Natural killer cell (primary cell): ENCODE results near the gene CCL8. TPM values are rescaled to one million over a fixed set of nuclear protein-coding genes. Genes with fewer than 3 reads are reported as not detected.

Experiments used
- ATAC-seq, 3 donors: fragments of 150-1000 bp in 2 of 3; fragments of 200-7000 bp in 1 of 3; cut with Tn5 transposase; 1 replicate in 1 of 3; 2 replicates in 2 of 3; pipeline ENCODE4 v1.10.0; 2021; ENCODE audit warnings: mild to moderate bottlenecking in 2 of 3, moderate library complexity in 2 of 3
- DNase-seq, 2 donors: peaks; one replicate each; pipeline versions ENCODE4 v3.0.0 to v3.0.0-alpha.2; 2013 to 2021; ENCODE audit warnings: mixed read lengths in 1 of 2
- H3K27ac ChIP-seq: one replicate; pipeline ENCODE4 v1.5.1; 2013; ENCODE audit warnings: mild to moderate bottlenecking, low read length
- H3K27me3 ChIP-seq: one replicate; pipeline ENCODE4 v1.6.1; 2013; ENCODE audit warnings: low read length; ENCODE audit not compliant: control insufficient read depth, insufficient read depth
- H3K36me3 ChIP-seq: one replicate; pipeline ENCODE4 v1.6.1; 2013; ENCODE audit warnings: low read length; ENCODE audit not compliant: control insufficient read depth, insufficient read depth
- H3K4me1 ChIP-seq: one replicate; pipeline ENCODE4 v1.6.1; 2013; ENCODE audit warnings: low read length; ENCODE audit not compliant: control insufficient read depth, insufficient read depth
- H3K4me3 ChIP-seq: one replicate; pipeline ENCODE4 v1.5.1; 2013; ENCODE audit warnings: low read length
- H3K9me3 ChIP-seq: one replicate; pipeline ENCODE4 v1.6.1; 2013; ENCODE audit warnings: low read length; ENCODE audit not compliant: control insufficient read depth, insufficient read depth
- H3K27ac Mint-ChIP-seq, 2 donors: one replicate each; pipeline ENCODE4 v1.8.0; 2022; ENCODE audit warnings: mild to moderate bottlenecking in 2 of 2, mixed read lengths in 2 of 2, moderate library complexity in 1 of 2
- H3K27me3 Mint-ChIP-seq, 2 donors: one replicate each; pipeline ENCODE4 v1.8.0; 2022; ENCODE audit warnings: low read depth in 2 of 2, mixed read lengths in 2 of 2
- H3K36me3 Mint-ChIP-seq: one replicate; pipeline ENCODE4 v1.8.0; 2022; ENCODE audit warnings: mixed read lengths
- H3K4me1 Mint-ChIP-seq, 2 donors: one replicate each; pipeline ENCODE4 v1.8.0; 2022; ENCODE audit warnings: mixed read lengths in 2 of 2
- H3K4me3 Mint-ChIP-seq: one replicate; pipeline ENCODE4 v1.8.0; 2022; ENCODE audit warnings: mild to moderate bottlenecking, moderate library complexity, mixed read lengths
- H3K9me3 Mint-ChIP-seq, 2 donors: one replicate each; pipeline ENCODE4 v1.8.0; 2022; ENCODE audit warnings: mixed read lengths in 2 of 2
- CTCF ChIP-seq: fragments of 200-600 bp; IDR thresholded peaks from one replicate; pipeline ENCODE4 v1.8.0; 2022; ENCODE audit warnings: antibody characterized with exemption
- WGBS: methylation state at CpG from one replicate; pipeline ENCODE4 v1.1.7; 2013; ENCODE audit warnings: missing lambda C conversion rate; ENCODE audit not compliant: insufficient coverage; 5-methylcytosine and 5-hydroxymethylcytosine counted together
- intact Hi-C: fragments of 100-400 bp; cut with micrococcal nuclease; formaldehyde crosslinking; loops from one replicate; pipeline ENCODE4 v1.14.2; 2022
- total RNA-seq, 4 donors: library from RNA; stranded (reverse); fragments of 120-200 nt in 1 of 4; gene quantifications; one replicate each; pipeline versions ENCODE4 v1.2.3 to v1.2.4, GENCODE V29; 2013 to 2022

The CCL8 gene
- total RNA-seq, 3 donors from 2014 or later (not counting 1 experiment from before 2014, with no cell fraction given): not detected

GRCh38 chr17:34300652-34301370 is 18.4 kb upstream of the CCL8 start:
- Mint-ChIP-seq H3K27me3 (peaks cover 17 to 29% of the 10 kb centered on the region in 2 donors), H3K27ac (no peak overlapping the region), H3K36me3 (no peaks in the 10 kb centered on the region), H3K4me1 (no peaks in the 10 kb centered on the region), H3K4me3 (no peak overlapping the region), H3K9me3 (no peaks in the 10 kb centered on the region)
- Histone ChIP-seq H3K36me3 (no peaks in the 10 kb centered on the region), H3K27me3 (no peaks in the 10 kb centered on the region), H3K9me3 (no peaks in the 10 kb centered on the region), H3K4me1 (no peaks in the 10 kb centered on the region), H3K27ac (no peak overlapping the region), H3K4me3 (no peak overlapping the region)
- 97% methylated on average over 2 of the region's 3 CpGs for WGBS
- intact Hi-C loops: no loop called here
- no peak for DNase-seq
- no peak for ATAC-seq
- no peak for TF ChIP-seq CTCF

GRCh38 chr17:34301986-34302385 is 17.2 kb upstream of the CCL8 start:
- Histone ChIP-seq H3K36me3 (no peaks in the 10 kb centered on the region), H3K27me3 (no peaks in the 10 kb centered on the region), H3K4me3 (no peak overlapping the region), H3K9me3 (no peaks in the 10 kb centered on the region), H3K4me1 (no peaks in the 10 kb centered on the region), H3K27ac (no peak overlapping the region)
- Mint-ChIP-seq H3K27me3 (peaks cover 19 to 29% of the 10 kb centered on the region in 2 donors), H3K36me3 (no peaks in the 10 kb centered on the region), H3K4me3 (no peak overlapping the region), H3K4me1 (no peaks in the 10 kb centered on the region), H3K9me3 (no peaks in the 10 kb centered on the region), H3K27ac (no peak overlapping the region)
- DNase-seq (no peak), ATAC-seq (no peak)
- whole genome bisulfite sequencing: 64% methylated on average over 2 of the region's 2 CpGs
- intact Hi-C loops: no loop called here
- no peak for TF ChIP-seq CTCF

GRCh38 chr17:34302636-34303035 is 16.6 kb upstream of the CCL8 start:
- Mint-ChIP-seq H3K27me3 (peaks cover 19 to 29% of the 10 kb centered on the region in 2 donors), H3K4me3 (no peak overlapping the region), H3K36me3 (no peaks in the 10 kb centered on the region), H3K9me3 (no peaks in the 10 kb centered on the region), H3K27ac (no peak overlapping the region), H3K4me1 (no peaks in the 10 kb centered on the region)
- no peak for TF ChIP-seq CTCF
- Histone ChIP-seq H3K4me3 (no peak overlapping the region), H3K27ac (no peak overlapping the region), H3K27me3 (no peaks in the 10 kb centered on the region), H3K9me3 (no peaks in the 10 kb centered on the region), H3K36me3 (no peaks in the 10 kb centered on the region), H3K4me1 (no peaks in the 10 kb centered on the region)
- ATAC-seq (no peak), DNase-seq (no peak)
- WGBS: 67% methylated on average over 1 of the region's 1 CpG
- intact Hi-C loops: no loop called here

- H3K36me3 ChIP-seq: no peaks in the 10 kb centered on the region
- Mint-ChIP-seq H3K27ac (no peak overlapping the region), H3K4me1 (no peaks in the 10 kb centered on the region), H3K4me3 (no peak overlapping the region), H3K9me3 (no peaks in the 10 kb centered on the region), H3K27me3 (peaks cover 15 to 24% of the 10 kb centered on the region in 2 donors), H3K36me3 (no peaks in the 10 kb centered on the region)
- no peaks in the 10 kb centered on the region for H3K27me3 ChIP-seq
- ATAC-seq: no peak
- TF ChIP-seq CTCF: no peak
- H3K4me3 ChIP-seq: no peak overlapping the region
- H3K9me3 ChIP-seq: no peaks in the 10 kb centered on the region
- no peak for DNase-seq
- no peak overlapping the region for H3K27ac ChIP-seq
- no peaks in the 10 kb centered on the region for H3K4me1 ChIP-seq
- intact Hi-C loops: no loop called here
- 95% methylated on average over 2 of the region's 2 CpGs for WGBS
These were observed 15.6 kb upstream of the CCL8 start for GRCh38 chr17:34303606-34304005.
